A673 (cell line): ENCODE measurements around the gene LRRC2. TPM values are rescaled to one million over a fixed set of nuclear protein-coding genes. Genes with fewer than 3 reads are reported as not detected.

ENCODE experiments used
- BruUV-seq: library from RNA; stranded (reverse); fragments of 400-500 nt; replicated peaks from 2 replicates; lab custom pipeline; 2021; lab: Mats Ljungman, UMichigan
- CTCF ChIA-PET: fragments of 300-600 bp; sonication (Branson Sonifier 250); formaldehyde crosslinking; loops from one replicate; lab custom pipeline; 2022; ENCODE audit warnings: antibody characterized with exemption; lab: Charles Lee
- POLR2A ChIA-PET: fragments of 300-600 bp; sonication (Branson Sonifier 250); formaldehyde crosslinking; loops from one replicate; lab custom pipeline; 2022; ENCODE audit warnings: antibody characterized with exemption; ENCODE audit not compliant: low non-redundant PET; lab: Charles Lee
- DNase-seq: peaks from one replicate; pipeline ENCODE4 v3.0.0-alpha.2; 2015; ENCODE audit warnings: low spot score
- H3K27ac ChIP-seq: fragments of 200-600 bp; sonication (generic); 2 replicates; pipeline ENCODE4 v1.5.1; 2016; ENCODE audit warnings: mixed run types, low read depth, mild to moderate bottlenecking, mixed read lengths, antibody characterized with exemption, low read length; ENCODE audit not compliant: poor library complexity, severe bottlenecking
- H3K27me3 ChIP-seq: fragments of 200-600 bp; sonication (generic); replicated peaks from 2 replicates; pipeline ENCODE4 v1.6.1; 2017; ENCODE audit warnings: mixed run types, low read depth, mild to moderate bottlenecking, mixed read lengths, antibody characterized with exemption, low read length; ENCODE audit not compliant: insufficient read depth, poor library complexity
- H3K36me3 ChIP-seq: fragments of 200-600 bp; sonication (generic); 2 replicates; pipeline ENCODE4 v1.6.1; 2016; ENCODE audit warnings: mixed run types, mild to moderate bottlenecking, mixed read lengths, antibody characterized with exemption, low read length; ENCODE audit not compliant: insufficient read depth, poor library complexity, severe bottlenecking
- H3K4me1 ChIP-seq: fragments of 200-600 bp; sonication (generic); 2 replicates; pipeline ENCODE4 v1.6.1; 2017; ENCODE audit warnings: mixed run types, mild to moderate bottlenecking, mixed read lengths, antibody characterized with exemption, low read length; ENCODE audit not compliant: insufficient read depth, poor library complexity, severe bottlenecking
- H3K4me3 ChIP-seq: fragments of 200-600 bp; sonication (generic); 2 replicates; pipeline ENCODE4 v1.5.1; 2016; ENCODE audit warnings: low read depth, mixed run types, mild to moderate bottlenecking, mixed read lengths, low read length; ENCODE audit not compliant: poor library complexity, severe bottlenecking
- H3K9me3 ChIP-seq: fragments of 200-600 bp; sonication (generic); 2 replicates; pipeline ENCODE4 v1.6.1; 2016; ENCODE audit warnings: mixed run types, low read depth, mild to moderate bottlenecking, mixed read lengths, antibody characterized with exemption, low read length; ENCODE audit not compliant: poor library complexity, severe bottlenecking
- EZH2 ChIP-seq: fragments of 200-600 bp; sonication (generic); IDR thresholded peaks from 2 replicates; pipeline ENCODE4 v1.6.1; 2017; ENCODE audit warnings: borderline replicate concordance, low read depth, mild to moderate bottlenecking, mixed read lengths, antibody characterized with exemption, low read length; ENCODE audit not compliant: poor library complexity, severe bottlenecking
- intact Hi-C: fragments of 100-400 bp; cut with micrococcal nuclease; formaldehyde crosslinking; loops from one replicate; pipeline ENCODE4 v1.10.0; 2022; ENCODE audit not compliant: unreplicated experiment
- total RNA-seq: library from RNA; stranded (reverse); gene quantifications from 2 replicates; pipeline ENCODE4 v1.2.3, GENCODE V29; 2021
- TF ChIP-seq, protein P1 (sequence below): fragments of 300-800, 200-600 bp; sonication (generic); conservative IDR thresholded peaks from 2 replicates; pipeline ENCODE4 v1.5.1; 2017; ENCODE audit warnings: low read depth, mild to moderate bottlenecking, antibody characterized with exemption, low read length, moderate library complexity, mixed read lengths

Gene LRRC2
- total RNA-seq, 1 experiment from 2014 or later: 0.28 TPM

DNA sequence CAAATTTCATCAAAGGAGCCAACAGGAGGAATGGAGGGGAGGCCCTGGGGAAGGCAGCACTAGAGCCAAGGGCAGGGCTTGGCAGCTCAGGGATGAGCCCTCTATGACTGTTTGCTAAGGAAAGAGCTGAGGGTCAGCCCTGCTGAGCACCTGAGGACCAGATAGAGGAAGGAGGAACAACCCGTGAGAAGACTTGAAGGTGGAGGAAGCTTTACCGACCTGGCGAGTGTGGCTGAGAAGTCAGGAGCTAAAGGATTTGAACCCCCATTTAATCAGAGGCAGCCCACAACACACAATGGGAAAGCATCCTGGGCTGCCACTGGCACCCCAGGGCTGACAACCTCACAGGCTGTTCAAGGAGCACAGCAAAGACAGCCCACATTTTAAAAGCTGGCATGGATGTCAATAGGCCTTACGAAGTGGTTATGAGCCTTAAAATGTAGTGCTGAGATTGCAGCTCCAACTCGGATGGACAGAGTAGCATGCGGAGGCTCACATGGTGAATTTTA is 20.7 kb upstream of the LRRC2 start:
- intact Hi-C loops: no loop called here
- Histone ChIP-seq H3K4me1 (no peaks in the 10 kb centered on the region), H3K27me3 (no peaks in the 10 kb centered on the region), H3K36me3 (no peaks in the 10 kb centered on the region), H3K9me3 (no peaks in the 10 kb centered on the region), H3K27ac (no peak overlapping the region), H3K4me3 (no peak overlapping the region)
- BruUV-seq: no TSS peak
- TF ChIP-seq, protein P1, sequence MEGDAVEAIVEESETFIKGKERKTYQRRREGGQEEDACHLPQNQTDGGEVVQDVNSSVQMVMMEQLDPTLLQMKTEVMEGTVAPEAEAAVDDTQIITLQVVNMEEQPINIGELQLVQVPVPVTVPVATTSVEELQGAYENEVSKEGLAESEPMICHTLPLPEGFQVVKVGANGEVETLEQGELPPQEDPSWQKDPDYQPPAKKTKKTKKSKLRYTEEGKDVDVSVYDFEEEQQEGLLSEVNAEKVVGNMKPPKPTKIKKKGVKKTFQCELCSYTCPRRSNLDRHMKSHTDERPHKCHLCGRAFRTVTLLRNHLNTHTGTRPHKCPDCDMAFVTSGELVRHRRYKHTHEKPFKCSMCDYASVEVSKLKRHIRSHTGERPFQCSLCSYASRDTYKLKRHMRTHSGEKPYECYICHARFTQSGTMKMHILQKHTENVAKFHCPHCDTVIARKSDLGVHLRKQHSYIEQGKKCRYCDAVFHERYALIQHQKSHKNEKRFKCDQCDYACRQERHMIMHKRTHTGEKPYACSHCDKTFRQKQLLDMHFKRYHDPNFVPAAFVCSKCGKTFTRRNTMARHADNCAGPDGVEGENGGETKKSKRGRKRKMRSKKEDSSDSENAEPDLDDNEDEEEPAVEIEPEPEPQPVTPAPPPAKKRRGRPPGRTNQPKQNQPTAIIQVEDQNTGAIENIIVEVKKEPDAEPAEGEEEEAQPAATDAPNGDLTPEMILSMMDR: no peak
- no peak for TF ChIP-seq EZH2
- POLR2A ChIA-PET: no interaction called here
- CTCF ChIA-PET: no interaction called here
- no peak for DNase-seq

DNA sequence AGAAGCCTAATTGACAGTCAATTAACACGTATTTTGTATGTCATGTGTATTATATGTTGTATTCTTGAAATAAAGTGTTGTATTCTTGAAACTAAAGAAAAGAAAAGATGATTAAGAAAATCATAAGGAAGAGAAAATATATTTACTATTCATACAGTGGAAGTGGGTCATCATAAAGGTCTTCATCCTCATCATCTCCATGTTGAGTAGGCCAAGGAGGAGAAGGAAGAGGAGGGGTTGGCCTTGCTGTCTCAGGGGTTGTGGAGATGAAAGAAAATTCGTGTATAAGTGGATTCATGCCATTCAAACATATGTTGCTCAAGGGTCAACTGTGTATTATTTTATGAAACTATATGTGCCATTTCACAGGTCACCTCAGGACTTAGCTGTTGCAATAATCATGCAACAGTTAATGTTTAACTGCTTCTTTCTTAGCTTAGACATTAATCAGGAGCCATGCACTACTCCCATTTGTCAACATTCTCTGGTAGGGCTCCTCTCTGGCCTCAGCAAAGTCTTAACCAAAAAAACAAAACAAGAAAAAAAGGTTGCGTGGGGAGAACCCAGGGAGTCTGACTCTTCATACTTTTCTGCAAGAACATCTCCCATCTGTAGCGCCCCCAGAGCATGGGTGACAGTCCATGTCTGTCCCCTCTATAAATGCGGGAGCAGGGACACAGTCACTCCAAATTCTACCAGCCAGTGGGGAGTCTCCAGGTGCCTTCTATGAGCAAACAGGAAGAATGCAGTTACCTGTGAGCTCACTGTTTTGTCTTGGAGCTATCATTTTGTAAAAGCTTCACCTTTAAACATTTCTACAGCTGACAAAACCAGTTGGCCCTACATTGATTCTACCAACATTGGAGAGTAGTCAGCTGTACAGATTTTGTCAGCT is 19.9 kb upstream of the LRRC2 start:
- intact Hi-C loops: no loop called here
- BruUV-seq: no TSS peak
- Histone ChIP-seq H3K4me1 (no peaks in the 10 kb centered on the region), H3K36me3 (no peaks in the 10 kb centered on the region), H3K27me3 (no peaks in the 10 kb centered on the region), H3K27ac (no peak overlapping the region), H3K4me3 (no peak overlapping the region), H3K9me3 (no peaks in the 10 kb centered on the region)
- no peak for DNase-seq
- TF ChIP-seq EZH2: no peak
- TF ChIP-seq, protein P1: no peak
- ChIA-PET POLR2A (no interaction called here), CTCF (no interaction called here)

DNA sequence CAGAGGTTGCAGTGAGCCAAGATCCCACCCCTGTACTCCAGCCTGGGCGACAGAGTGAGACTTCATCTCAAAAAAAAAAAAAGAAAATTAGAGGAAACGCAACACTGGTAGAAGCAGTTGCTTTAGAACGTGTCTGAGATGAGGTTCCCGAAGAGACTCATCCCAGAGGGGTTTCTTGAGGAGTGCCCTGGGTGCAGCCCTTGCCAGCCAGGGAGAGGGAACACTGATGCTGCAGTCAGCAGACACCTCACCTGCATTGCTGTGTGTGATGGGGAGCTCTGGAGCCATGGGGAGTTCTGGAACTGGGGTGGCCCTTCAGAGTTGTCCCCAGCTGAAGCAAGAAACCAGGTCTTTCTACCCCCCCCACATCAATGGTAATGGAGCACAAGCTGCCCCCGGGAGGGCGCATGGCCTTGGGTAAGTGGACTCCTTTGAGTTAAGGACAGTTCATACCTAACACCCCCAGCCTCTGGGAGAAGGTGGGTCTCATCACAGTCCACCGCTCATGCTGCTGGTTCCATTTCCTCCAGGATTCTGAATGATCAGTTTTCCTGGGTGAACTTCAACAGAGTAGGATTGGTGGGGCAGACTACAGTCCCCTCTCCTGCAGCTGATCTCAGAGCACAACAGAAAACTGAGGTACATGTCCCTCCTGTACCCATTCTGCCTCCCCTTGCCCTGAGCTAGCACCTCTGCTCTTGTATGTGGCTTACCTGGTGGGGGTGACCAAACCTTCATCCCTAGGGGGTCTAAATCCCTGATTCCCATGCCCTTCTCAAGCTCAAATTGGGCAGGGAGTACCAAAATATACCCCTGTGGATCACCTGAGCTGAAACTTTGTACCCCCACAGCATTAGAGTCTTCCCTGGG is 18.7 kb upstream of the LRRC2 start:
- TF ChIP-seq, protein P1: no peak
- TF ChIP-seq EZH2: no peak
- H3K27me3 ChIP-seq: no peaks in the 10 kb centered on the region
- DNase-seq: no peak
- no peaks in the 10 kb centered on the region for H3K4me1 ChIP-seq
- H3K27ac ChIP-seq: no peak overlapping the region
- BruUV-seq: no TSS peak
- ChIA-PET CTCF (no interaction called here), POLR2A (no interaction called here)
- intact Hi-C loops: no loop called here
- H3K9me3 ChIP-seq: no peaks in the 10 kb centered on the region
- H3K36me3 ChIP-seq: no peaks in the 10 kb centered on the region
- H3K4me3 ChIP-seq: no peak overlapping the region
